Spleen (tissue), 7 donors: ENCODE data around the gene C16orf82.
"Not testable (repeated sequence)": the region's sequence is repeated elsewhere in the genome, so short reads cannot be mapped to it uniquely, and the experiment has no call there.

ENCODE experiments used
- CTCF ChIP-seq, 11 experiments: fragments of 200-600 bp in 7 of 11; fragments of 450-650 bp in 4 of 11; sonication (generic) in 4 of 11; IDR thresholded peaks in 8 of 11; conservative IDR thresholded peaks in 3 of 11; 1 replicate in 7 of 11; 2 replicates in 4 of 11; pipeline versions ENCODE4 v1.4.0 to v1.8.0; 2016 to 2021; ENCODE audit warnings: antibody characterized with exemption in 11 of 11, inconsistent platforms in 4 of 11, mild to moderate bottlenecking in 1 of 11
- POLR2A ChIP-seq, 3 donors: fragments of 450-650 bp; IDR thresholded peaks; one replicate each; pipeline ENCODE4 v1.5.1; 2017; ENCODE audit warnings: antibody characterized with exemption in 3 of 3, mild to moderate bottlenecking in 1 of 3
- POLR2AphosphoS5 ChIP-seq, 3 donors: sonication (generic); formaldehyde crosslinking; IDR thresholded peaks; one replicate each; pipeline ENCODE4 v1.5.1; 2017; ENCODE audit warnings: antibody characterized with exemption in 3 of 3
- donor health status: DM: no; HTN: no; CAD: no; lungs with moderate emphysema.
- donor health status: DM: no; HTN: no; CAD: no.
- donor health status: DM: no; HTN: no; CAD: no.

GRCh38 chr16:27086031-27086430 lies 19.3 kb downstream of the C16orf82 start:
- not testable (repeated sequence) for TF ChIP-seq CTCF (IDR thresholded peaks at IDR 0.05 in 8 of 11, conservative IDR thresholded peaks at IDR 0.05 in 3 of 11); POLR2A (IDR thresholded peaks at IDR 0.05); POLR2AphosphoS5 (IDR thresholded peaks at IDR 0.05)
